GM12875 (cell line): ENCODE data around the gene MOB3A.
A peak's percentile ranks its signal among the peaks of the same experiment; 100 is the strongest.

Experiments
- H3K4me3 ChIP-seq: one replicate; pipeline ENCODE4 v1.5.1; 2011; ENCODE audit warnings: low read depth, low read length, control low read depth
- CTCF ChIP-seq: IDR thresholded peaks from 2 replicates; pipeline ENCODE4 v1.5.1; 2011; ENCODE audit warnings: low read depth, mild to moderate bottlenecking, control low read depth, inconsistent platforms, low read length, moderate library complexity, borderline replicate concordance; ENCODE audit not compliant: insufficient read depth

MOB3A gene

GRCh38 chr19:2041683-2042484 is 54.2 kb downstream of the MOB3A start:
- H3K4me3 ChIP-seq: peak overlapping the region; percentile 59
- no peak for TF ChIP-seq CTCF

GRCh38 chr19:2041433-2041682 is 54.8 kb downstream of the MOB3A start:
- no peak for TF ChIP-seq CTCF
- peak overlapping the region; percentile 59 for H3K4me3 ChIP-seq

- no peak overlapping the region for H3K4me3 ChIP-seq
- TF ChIP-seq CTCF: no peak
Observed at GRCh38 chr19:2040647-2041432, 55.3 kb downstream of the MOB3A start.

GRCh38 chr19:2039959-2040646 is 56.0 kb downstream of the MOB3A start:
- H3K4me3 ChIP-seq: no peak overlapping the region
- TF ChIP-seq CTCF: no peak

GRCh38 chr19:2039089-2039958 is 56.8 kb downstream of the MOB3A start:
- no peak overlapping the region for H3K4me3 ChIP-seq
- TF ChIP-seq CTCF: no peak

GRCh38 chr19:2038284-2039088 is 57.6 kb downstream of the MOB3A start:
- TF ChIP-seq CTCF: no peak
- no peak overlapping the region for H3K4me3 ChIP-seq
